NCI-H2227 (cell line): Measurements from ENCODE around the gene RNF135.
"Not testable (repeated sequence)": the region's sequence is repeated elsewhere in the genome, so short reads cannot be mapped to it uniquely, and the experiment has no call there.

ENCODE experiments used
- DNase-seq: peaks from one replicate; lab custom pipeline; 2025; ENCODE audit not compliant: unreplicated experiment; lab: John Stamatoyannopoulos, UW

RNF135 gene

DNA sequence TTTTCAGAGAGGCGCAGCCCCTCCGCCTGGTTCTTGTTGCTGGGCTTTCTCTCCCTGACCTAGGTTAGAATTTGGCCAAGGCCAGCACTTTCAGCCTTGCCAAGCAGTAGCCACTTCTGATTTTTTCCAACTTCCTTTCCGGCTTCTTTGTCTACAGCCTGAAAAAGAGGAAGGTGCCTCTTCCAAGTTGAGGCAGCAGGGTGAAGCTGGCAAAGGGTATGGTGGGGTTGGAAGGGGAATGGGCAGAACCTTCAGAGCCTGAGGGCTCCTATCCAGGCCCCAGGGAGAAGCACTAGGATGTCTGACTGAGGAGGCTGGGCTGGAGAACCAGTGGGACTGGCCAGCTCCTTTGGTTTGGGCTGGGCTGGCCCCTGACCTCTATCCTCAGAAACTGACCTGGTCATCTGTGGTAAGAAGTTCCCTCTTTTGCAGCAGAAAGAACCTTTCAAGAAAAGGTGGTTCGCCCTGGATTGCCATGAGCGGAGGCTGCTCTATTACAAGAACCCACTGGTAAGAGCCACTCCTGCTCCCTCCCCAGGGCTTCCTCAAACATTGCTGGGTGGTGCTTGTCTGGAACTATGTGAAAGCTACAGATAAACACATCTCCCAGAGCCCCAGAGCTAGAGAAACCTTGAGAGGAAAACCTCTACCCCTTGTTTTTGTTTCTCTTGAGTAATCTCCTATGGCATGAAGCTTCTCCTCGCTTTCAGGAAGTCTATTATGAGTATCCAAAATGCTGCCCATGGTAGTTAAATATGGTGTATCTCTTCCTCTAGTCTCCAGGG lies 16.6 kb upstream of the RNF135 start:
- no peak for DNase-seq

DNA sequence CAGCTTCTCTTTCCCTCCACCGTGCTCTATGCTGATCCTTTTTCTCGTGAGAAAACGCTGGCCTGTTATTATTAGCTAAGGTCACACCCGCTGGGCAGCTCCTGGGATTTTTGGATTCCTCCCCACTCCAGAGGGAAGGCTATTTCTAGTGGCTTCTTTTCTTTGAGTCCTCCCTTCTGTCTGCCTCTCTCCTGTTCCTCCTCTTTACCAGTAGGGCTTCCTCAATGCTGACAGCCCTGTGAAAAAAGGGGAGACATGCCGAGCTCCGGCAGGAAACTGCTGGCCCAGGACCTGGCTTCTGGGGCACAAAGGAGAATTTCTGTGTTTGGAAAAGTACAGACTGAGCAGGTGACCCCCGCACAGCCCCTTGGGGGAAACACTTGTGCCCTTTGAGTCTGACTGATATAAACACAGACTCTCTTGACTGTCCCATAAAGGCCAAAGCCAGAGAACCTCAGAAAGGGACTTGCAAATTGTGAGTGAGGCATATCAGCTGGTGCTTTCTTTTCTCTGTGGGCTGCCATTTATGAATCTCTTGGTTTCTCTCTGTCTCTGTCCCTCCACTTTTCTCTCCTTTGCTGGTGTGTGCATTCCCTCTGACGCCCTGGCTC lies 14.0 kb upstream of the RNF135 start:
- peak; percentile 3 for DNase-seq

GRCh38 chr17:30957741-30958140 lies 13.1 kb upstream of the RNF135 start:
- DNase-seq = no peak

- no peak for DNase-seq
Observed at GRCh38 chr17:30958187-30958586, 12.7 kb upstream of the RNF135 start.

- no peak for DNase-seq
Observed at GRCh38 chr17:30961209-30962188, 9.3 kb upstream of the RNF135 start.

- DNase-seq = not testable (repeated sequence)
Observed at GRCh38 chr17:30964312-30964711, 6.5 kb upstream of the RNF135 start.

GRCh38 chr17:30964876-30965275 lies 6.0 kb upstream of the RNF135 start:
- DNase-seq = no peak

DNA sequence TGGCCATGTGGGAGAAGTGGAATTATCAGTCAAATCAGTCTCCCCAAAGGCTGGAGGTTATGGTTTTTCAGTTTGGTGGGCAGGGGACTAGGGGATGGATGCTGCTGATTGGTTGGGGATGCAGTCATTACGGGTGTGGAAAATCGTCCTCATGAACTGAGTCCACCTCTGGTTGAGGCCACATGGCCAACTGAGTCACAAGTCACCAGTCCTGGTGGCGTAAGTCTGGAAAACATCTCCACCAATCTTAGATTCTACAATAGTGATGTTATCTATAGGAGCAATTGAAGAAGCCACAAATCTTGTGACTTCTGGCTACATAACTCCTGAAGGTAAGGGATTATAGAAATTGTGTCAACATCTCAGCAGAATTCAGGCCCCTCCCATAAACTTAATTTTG lies 5.2 kb upstream of the RNF135 start:
- DNase-seq = no peak

DNA sequence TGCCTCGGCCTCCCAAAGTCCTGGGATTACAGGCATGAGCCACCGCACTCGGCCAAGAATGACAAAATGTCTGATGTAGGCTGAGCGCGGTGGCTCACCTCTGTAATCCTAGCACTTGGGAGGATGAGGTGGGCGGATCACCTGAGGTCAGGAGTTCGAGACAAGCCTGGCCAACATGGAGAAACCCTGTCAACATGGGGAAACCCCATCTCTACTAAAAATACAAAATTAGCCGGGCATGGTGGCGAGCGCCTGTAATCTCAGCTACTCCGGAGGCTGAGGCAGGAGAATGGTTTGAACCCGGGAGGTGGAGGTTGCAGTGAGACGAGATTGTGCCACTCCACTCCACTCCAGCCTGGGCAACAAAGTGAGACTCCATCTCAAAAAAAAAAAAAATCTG lies 2.9 kb upstream of the RNF135 start:
- not testable (repeated sequence) for DNase-seq

- DNase-seq = peak; percentile 31
Observed at GRCh38 chr17:30969989-30970830, 629 bp upstream of the RNF135 start.

GRCh38 chr17:30975042-30975820 lies 4.4 kb downstream of the RNF135 start:
- DNase-seq = no peak

- DNase-seq = not testable (repeated sequence)
Observed at GRCh38 chr17:30979919-30980318, 9.1 kb downstream of the RNF135 start.

- DNase-seq = no peak
Observed at GRCh38 chr17:30981531-30982519, 11.0 kb downstream of the RNF135 start.

- no peak for DNase-seq
Observed at GRCh38 chr17:30982855-30983254, 12.0 kb downstream of the RNF135 start.

- DNase-seq = no peak
Observed at GRCh38 chr17:30990458-30990857, 19.6 kb downstream of the RNF135 start.

DNA sequence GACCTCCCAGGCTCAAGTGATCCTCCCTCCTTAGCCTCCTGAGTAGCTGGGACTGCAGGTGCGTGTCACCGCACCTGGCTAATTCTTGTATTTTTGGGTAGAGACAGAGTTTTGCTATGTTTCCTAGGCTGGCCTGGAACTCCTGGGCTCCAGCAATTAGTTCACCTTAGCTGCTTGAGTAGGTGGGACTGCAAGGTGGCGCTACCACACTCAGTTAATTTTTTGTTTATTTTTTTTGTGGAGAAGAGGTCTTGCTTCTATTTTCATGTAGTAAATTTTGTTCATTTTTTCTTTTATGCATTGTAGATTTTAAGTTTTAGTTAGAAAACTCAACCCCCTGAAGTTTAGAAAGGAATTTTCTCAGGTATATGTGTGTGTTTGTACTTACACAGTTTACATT lies 21.7 kb downstream of the RNF135 start:
- DNase-seq = no peak

- no peak for DNase-seq
Observed at GRCh38 chr17:30995347-30995746, 24.5 kb downstream of the RNF135 start.

DNA sequence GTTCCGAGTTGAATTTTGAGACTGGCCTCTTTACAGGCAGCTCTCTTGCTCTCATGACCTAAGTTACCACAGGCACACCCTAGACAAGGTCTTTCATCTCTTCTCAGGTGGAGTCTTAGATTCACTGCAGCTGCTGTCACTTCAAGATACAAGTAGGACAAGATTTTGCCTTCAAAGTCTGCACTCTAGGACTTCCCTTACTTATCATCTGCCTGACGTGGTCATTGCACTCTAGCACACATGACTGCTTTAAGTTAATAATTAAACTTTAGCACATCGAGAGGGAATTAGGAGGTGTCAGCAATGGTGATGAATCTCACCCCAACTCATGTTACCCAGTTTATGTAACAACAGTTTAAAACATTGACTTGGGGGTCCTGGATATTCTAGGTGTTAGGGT lies 25.6 kb downstream of the RNF135 start:
- DNase-seq = no peak

GRCh38 chr17:30997270-30997669 lies 26.4 kb downstream of the RNF135 start:
- no peak for DNase-seq
